Calu3 (cell line): ENCODE data around the gene SSRP1. TPM values are rescaled to one million over a fixed set of nuclear protein-coding genes. Genes with fewer than 3 reads are reported as not detected.
"Not testable (repeated sequence)": the region's sequence is repeated elsewhere in the genome, so short reads cannot be mapped to it uniquely, and the experiment has no call there.

ENCODE experiments used
- BruUV-seq: library from RNA; stranded (reverse); fragments of 400-500 nt; replicated peaks from 2 replicates; lab custom pipeline; 2021; lab: Mats Ljungman, UMichigan
- CTCF ChIA-PET: fragments of 300-600 bp; sonication (Branson Sonifier 250); formaldehyde crosslinking; loops from one replicate; lab custom pipeline; 2022; ENCODE audit warnings: antibody characterized with exemption; lab: Charles Lee
- DNase-seq: peaks from one replicate; pipeline ENCODE4 v3.0.0; 2022
- H3K27ac Mint-ChIP-seq: one replicate; pipeline ENCODE4 v1.8.0; 2022; ENCODE audit warnings: mixed read lengths; ENCODE audit not compliant: unreplicated experiment
- H3K27me3 Mint-ChIP-seq: one replicate; pipeline ENCODE4 v1.8.0; 2022; ENCODE audit warnings: mixed read lengths; ENCODE audit not compliant: unreplicated experiment
- H3K36me3 Mint-ChIP-seq: one replicate; pipeline ENCODE4 v1.8.0; 2022; ENCODE audit warnings: mild to moderate bottlenecking, moderate library complexity, mixed read lengths; ENCODE audit not compliant: insufficient read depth, unreplicated experiment
- H3K4me1 Mint-ChIP-seq: one replicate; pipeline ENCODE4 v1.8.0; 2022; ENCODE audit warnings: mild to moderate bottlenecking, low read depth, mixed read lengths; ENCODE audit not compliant: unreplicated experiment
- H3K4me3 Mint-ChIP-seq: one replicate; pipeline ENCODE4 v1.8.0; 2022; ENCODE audit warnings: mild to moderate bottlenecking, low read depth, moderate library complexity, mixed read lengths; ENCODE audit not compliant: unreplicated experiment
- H3K9me3 Mint-ChIP-seq: one replicate; pipeline ENCODE4 v1.8.0; 2022; ENCODE audit warnings: low read depth, mixed read lengths; ENCODE audit not compliant: unreplicated experiment
- intact Hi-C: fragments of 100-400 bp; cut with micrococcal nuclease; formaldehyde crosslinking; loops from one replicate; pipeline ENCODE4 v1.10.0; 2022; ENCODE audit not compliant: unreplicated experiment
- total RNA-seq: library from RNA; stranded (reverse); gene quantifications from 2 replicates; pipeline ENCODE4 v1.2.3, GENCODE V29; 2022
- TF ChIP-seq, protein P1 (sequence below): fragments of 200-600 bp; IDR thresholded peaks from one replicate; pipeline ENCODE4 v1.8.0; 2022; ENCODE audit warnings: antibody characterized with exemption; ENCODE audit not compliant: unreplicated experiment

The SSRP1 gene
- total RNA-seq, 1 experiment from 2014 or later: 145 TPM

DNA sequence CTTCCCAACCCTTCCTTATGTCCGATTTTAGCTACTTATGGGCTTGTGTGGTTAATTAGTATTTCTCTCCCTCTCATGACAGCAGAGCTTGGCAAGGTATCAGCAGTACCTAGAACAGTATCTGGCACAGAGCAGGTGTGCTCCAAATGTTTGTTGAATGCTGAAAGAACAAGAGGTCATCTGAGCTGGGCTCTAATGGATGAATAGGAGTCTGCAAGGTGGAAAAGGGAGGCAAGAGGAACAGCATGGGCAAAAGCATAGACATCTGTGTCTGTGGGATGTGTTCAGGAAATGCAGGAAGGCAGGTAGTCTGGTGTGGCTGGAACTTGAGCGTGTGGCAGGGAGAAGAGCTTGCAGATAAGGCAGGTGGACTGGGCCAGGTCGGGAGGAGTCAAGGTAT, 26.2 kb upstream of the SSRP1 start:
- H3K36me3 Mint-ChIP-seq: no peaks in the 10 kb centered on the region
- intact Hi-C loops: no loop called here
- no peak for DNase-seq
- CTCF ChIA-PET: no interaction called here
- no peaks in the 10 kb centered on the region for H3K9me3 Mint-ChIP-seq
- no peak overlapping the region for H3K4me3 Mint-ChIP-seq
- peaks cover 6% of the 10 kb centered on the region for H3K4me1 Mint-ChIP-seq
- TF ChIP-seq, protein P1, sequence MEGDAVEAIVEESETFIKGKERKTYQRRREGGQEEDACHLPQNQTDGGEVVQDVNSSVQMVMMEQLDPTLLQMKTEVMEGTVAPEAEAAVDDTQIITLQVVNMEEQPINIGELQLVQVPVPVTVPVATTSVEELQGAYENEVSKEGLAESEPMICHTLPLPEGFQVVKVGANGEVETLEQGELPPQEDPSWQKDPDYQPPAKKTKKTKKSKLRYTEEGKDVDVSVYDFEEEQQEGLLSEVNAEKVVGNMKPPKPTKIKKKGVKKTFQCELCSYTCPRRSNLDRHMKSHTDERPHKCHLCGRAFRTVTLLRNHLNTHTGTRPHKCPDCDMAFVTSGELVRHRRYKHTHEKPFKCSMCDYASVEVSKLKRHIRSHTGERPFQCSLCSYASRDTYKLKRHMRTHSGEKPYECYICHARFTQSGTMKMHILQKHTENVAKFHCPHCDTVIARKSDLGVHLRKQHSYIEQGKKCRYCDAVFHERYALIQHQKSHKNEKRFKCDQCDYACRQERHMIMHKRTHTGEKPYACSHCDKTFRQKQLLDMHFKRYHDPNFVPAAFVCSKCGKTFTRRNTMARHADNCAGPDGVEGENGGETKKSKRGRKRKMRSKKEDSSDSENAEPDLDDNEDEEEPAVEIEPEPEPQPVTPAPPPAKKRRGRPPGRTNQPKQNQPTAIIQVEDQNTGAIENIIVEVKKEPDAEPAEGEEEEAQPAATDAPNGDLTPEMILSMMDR: no peak
- no TSS peak for BruUV-seq
- H3K27me3 Mint-ChIP-seq: peaks cover 57% of the 10 kb centered on the region
- H3K27ac Mint-ChIP-seq: no peak overlapping the region

DNA sequence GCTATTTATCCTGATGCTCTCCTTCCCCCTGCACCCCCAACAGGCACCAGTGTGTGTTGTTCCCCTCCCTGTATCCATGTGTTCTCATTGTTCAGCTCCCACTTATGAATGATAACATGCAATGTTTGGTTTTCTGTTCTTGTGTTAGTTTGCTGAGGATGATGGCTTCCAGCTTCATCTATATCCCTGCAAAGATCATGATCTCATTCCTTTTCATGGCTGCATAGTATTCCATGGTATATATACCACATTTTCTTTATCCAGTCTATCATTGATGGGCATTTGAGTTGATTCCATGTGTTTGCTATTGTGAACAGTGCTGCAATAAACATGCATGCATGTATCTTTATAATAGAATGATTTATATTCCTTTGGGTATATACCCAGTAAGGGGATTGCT, 25.7 kb upstream of the SSRP1 start:
- DNase-seq: not testable (repeated sequence)

DNA sequence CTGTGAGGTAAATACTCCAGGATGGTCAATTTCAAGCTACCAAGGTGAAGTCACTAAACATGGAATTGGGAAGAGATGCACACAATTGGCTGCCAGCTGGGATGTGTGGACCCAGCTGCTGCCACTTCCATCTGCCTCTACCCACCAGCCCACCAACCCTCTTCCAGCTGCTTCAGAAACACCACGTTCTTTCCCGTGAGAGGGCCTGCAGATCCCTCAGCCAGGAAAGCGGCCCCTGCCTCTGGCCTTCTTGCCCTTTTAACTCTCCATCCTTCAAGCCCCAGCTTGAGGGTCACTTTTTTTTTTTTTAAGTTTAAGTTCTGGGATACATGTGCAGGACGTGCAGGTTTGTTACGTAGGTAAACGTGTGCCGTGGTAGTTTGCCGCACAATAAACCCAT, 25.3 kb upstream of the SSRP1 start:
- no peak for DNase-seq
- Mint-ChIP-seq H3K4me1 (peaks cover 6% of the 10 kb centered on the region), H3K9me3 (no peaks in the 10 kb centered on the region), H3K4me3 (no peak overlapping the region), H3K36me3 (no peaks in the 10 kb centered on the region), H3K27ac (no peak overlapping the region), H3K27me3 (peaks cover 47% of the 10 kb centered on the region)
- BruUV-seq: no TSS peak
- intact Hi-C loops: no loop called here
- TF ChIP-seq, protein P1: no peak
- CTCF ChIA-PET: interaction anchor here (0.7 kb wide), 1 partner anchor 19 kb away, joined by 3 read pairs; no protein-coding TSS in a partner anchor

More for the DNA sequence above, 25.7 kb upstream of the SSRP1 start:
- H3K9me3 Mint-ChIP-seq, BruUV-seq, CTCF ChIA-PET, H3K36me3 Mint-ChIP-seq, intact Hi-C loops, H3K4me3 Mint-ChIP-seq, H3K27ac Mint-ChIP-seq, H3K4me1 Mint-ChIP-seq: not testable (repeated sequence)
- peaks cover 52% of the 10 kb centered on the region for H3K27me3 Mint-ChIP-seq

DNA sequence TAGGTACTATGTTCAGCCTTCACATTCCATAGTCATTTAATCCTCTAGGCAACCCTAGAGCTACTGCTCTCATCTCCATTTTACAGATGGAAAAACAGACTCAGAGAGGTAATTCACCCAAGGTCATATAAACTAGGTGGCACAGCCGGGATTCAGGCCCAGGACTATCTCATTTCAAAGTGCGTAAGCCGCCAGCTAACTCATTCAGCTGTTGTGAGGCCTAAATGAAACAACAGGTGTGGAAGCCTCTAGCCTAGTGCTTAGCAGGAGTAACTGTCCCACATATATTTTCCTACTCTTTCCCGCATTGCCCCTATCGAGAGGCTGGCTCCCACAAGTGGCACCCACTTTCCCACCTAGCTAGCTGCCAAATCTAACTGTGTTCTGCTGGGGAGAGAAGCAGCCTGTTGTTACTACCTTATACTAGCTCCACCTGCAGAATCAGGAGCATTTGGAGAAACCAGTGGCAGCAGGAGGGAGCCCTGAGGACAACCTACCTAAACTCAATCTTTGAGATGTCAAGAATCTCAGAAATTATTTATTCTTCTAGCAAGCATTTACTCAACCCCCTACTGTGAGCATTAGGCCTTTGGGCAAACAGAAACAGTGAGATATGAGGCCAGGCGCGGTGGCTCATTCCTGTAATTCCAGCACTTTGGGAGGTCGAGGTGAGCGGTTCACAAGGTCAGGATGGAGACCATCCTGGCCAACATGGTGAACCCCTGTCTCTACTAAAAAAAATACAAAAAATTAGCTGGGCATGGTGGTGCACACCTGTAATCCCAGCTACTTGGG, 24.4 kb upstream of the SSRP1 start:
- Mint-ChIP-seq H3K4me3 (no peak overlapping the region), H3K27me3 (peaks cover 40% of the 10 kb centered on the region), H3K27ac (no peak overlapping the region), H3K9me3 (no peaks in the 10 kb centered on the region), H3K36me3 (no peaks in the 10 kb centered on the region), H3K4me1 (peaks cover 6% of the 10 kb centered on the region)
- TF ChIP-seq, protein P1: no peak
- BruUV-seq: no TSS peak
- CTCF ChIA-PET: interaction anchor here (0.6 kb wide), 2 partner anchors 10 to 14 kb away, joined by 4 read pairs; no protein-coding TSS in a partner anchor
- DNase-seq: no peak
- intact Hi-C loops: no loop called here

DNA sequence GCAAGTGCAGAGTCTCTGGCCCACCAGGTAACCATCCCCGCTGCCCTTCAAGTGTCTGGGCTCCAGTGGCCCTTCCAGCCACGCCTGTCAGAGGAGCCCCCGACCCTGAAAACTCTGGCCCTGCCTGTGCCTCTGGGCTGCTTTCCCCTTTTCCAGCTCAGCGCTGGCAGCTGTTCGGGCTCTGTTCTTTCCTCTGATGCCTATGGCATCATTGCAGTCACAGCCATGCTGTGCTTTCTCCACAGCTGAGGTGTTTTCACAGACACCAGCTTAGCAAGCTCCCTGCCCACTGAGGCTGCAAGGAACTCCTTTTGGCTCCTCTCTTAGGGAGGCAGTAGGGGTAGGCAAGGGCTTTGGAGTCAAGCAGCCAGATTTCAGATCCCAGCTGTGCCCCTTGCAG, 23.7 kb upstream of the SSRP1 start:
- intact Hi-C loops: no loop called here
- Mint-ChIP-seq H3K4me3 (no peak overlapping the region), H3K27ac (no peak overlapping the region), H3K4me1 (peaks cover 6% of the 10 kb centered on the region), H3K36me3 (no peaks in the 10 kb centered on the region), H3K9me3 (no peaks in the 10 kb centered on the region), H3K27me3 (peaks cover 40% of the 10 kb centered on the region)
- TF ChIP-seq, protein P1: no peak
- CTCF ChIA-PET: interaction anchor here (0.6 kb wide), 1 partner anchor 14 kb away, joined by 4 read pairs; no protein-coding TSS in a partner anchor
- no peak for DNase-seq
- BruUV-seq: no TSS peak
